Dermis microvascular lymphatic vessel endothelial cell (primary cell): Measurements from ENCODE around the gene AOAH. TPM values are rescaled to one million over a fixed set of nuclear protein-coding genes. Genes with fewer than 3 reads are reported as not detected.
A peak's percentile ranks its signal among the peaks of the same experiment; 100 is the strongest.

Experiments used
- DNase-seq, 2 donors: peaks; one replicate each; pipeline versions ENCODE4 v3.0.0 to v3.0.0-alpha.2; 2010; ENCODE audit warnings: low read depth in 2 of 2
- total RNA-seq: library from RNA; depleted of rRNA; stranded (reverse); fragments of >200 nt; gene quantifications from 2 replicates; pipeline ENCODE4 v1.2.1, GENCODE V29; 2014

AOAH gene
- total RNA-seq, 1 donor from 2014 or later, result 0.13 TPM

DNA sequence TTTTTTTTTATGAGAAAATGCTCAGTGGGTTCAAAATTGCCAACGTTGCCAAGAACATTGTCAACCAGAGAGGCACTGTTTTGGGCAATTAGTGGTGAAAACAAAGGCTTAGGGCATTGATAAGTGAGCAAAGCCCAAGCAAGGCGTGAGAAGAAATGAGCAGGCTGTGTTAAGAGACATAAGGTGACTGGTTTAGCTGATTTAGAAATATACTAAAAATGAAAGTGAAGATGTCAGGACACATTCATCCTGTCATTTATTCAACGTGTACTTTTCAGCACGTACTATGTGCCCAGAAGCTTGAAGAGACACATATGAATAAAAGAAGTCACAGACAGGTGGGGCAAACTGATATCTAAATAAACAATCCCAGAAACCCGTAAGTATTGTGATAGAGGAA, 31.8 kb downstream of the AOAH start:
- no peak for DNase-seq

DNA sequence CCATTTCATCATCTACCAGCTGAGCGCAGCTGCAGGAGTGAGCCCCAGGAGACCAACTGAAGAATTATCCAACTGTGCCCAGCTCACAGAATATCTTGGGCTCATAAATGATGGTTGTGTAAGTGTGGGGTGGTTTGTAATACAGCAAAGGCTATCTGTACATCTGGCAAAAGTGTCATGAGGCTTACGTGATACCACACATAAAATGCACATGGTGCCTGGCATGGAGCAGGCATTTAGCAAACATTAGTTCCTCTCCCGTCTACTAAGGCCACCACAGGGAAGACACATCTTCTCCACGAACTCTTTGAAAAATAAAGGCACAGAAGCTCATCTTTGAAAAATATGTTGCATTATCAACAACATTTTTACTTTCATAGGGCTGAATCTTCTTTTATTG, 32.3 kb downstream of the AOAH start:
- DNase-seq, result no peak

GRCh38 chr7:36690514-36691187, 33.6 kb downstream of the AOAH start:
- no peak for DNase-seq

DNA sequence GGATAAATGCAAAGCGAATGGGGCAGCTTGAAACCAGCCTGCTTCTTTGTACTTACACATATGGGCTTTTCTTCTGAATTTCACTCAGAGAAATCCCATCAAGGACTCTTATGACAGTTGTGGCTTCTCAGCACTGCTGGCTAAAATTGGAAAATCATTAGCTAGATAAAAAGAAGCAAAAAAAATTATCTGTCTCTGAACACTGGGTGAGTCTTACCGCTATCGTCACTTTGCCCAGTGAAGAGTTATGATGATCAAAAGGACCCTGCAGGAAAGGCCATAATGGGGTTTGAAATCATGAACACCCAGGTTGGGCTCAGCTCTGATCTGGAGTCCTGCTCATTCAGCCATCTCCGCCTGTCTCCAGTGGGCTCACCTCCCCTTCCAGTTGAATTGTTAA, 34.3 kb downstream of the AOAH start:
- no peak for DNase-seq

- DNase-seq, result peak in 1 of 2 donors; percentile 26
Measured at GRCh38 chr7:36686499-36686898, 37.8 kb downstream of the AOAH start.

GRCh38 chr7:36684954-36685353, 39.3 kb downstream of the AOAH start:
- DNase-seq, result peak in 1 of 2 donors; percentile 41

DNA sequence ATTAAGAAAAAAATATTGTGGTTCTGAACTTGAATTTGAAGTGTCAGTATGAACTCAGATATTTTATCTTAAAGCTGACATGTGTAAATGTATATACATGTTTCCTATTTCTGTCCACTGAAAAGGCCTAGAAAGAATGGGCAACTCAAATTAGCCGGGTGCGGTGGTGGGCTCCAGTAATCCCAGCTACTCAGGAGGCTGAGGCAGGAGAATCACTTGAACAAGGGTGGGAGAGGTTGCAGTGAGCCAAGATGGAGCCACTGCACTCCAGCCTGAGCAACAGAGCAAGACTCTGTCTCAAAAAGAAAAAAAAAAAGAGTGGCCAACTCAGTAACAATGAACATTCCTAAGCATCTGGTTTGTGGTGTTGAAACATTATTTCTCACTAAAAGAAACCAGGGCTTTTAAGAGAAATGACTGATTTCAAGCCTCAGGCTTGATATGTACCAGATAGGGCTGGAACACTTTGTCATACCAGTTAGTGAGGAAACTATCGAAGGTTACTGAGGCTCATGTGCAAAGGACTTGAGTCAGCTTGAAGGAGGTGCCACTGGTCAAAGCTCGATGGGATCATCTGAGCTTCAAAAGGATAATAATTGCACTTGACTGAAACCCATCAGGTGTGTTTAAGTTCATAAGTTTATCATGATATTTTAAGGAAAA, 40.5 kb downstream of the AOAH start:
- no peak for DNase-seq

GRCh38 chr7:36683111-36683510, 41.2 kb downstream of the AOAH start:
- no peak for DNase-seq

DNA sequence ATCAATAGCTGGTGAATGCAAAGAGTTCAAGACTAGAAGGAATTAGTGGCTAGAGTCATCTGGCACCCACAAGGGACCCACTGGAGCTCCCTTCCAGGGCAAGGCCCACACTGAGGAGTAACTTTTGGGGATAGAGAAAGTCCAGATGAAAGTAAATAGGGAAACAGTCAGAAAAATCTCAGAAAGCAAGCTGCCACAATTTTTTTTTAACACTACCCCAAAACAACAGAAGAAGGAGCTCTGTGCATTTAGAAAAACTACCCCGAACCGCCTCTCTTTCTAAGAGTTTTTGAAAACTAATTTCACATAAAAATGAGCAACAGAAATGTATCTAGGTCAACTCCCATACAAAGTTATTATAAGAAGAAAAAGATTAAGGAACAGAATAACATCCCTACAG, 42.2 kb downstream of the AOAH start:
- DNase-seq, result no peak

DNA sequence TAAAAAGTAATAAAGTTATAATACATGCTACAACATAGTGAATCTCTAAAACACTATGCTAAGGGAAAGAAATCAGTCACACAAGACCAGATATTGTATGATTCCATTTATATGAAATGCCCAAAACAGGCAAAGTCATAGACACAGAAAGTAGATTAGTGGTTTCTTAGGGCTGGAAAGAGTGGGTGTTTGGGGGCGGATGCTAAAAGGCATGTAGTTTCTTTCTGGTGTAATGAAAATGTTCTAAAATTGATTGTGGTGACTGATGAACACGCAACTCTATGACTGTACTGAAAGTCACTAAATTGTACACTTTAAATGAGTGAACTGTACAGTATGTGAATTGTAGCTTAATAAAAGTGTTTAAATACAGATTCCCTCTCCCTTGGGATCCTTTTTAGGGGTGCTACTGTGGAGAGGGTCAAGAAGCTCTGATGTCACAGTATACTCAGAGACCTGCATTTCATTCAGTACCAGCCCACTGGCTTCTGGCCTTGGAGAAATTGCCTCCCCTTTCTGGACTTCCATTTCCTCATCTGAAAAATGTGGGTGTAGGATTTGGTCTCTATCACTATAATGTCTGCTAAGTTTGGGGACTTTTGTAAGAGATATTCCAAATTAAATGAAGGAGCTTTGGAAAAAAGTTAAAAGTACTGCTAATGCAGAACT, 46.4 kb downstream of the AOAH start:
- DNase-seq, result no peak

- no peak for DNase-seq
Measured at GRCh38 chr7:36673703-36674102, 50.6 kb downstream of the AOAH start.

GRCh38 chr7:36671432-36671829, 52.9 kb downstream of the AOAH start:
- no peak for DNase-seq

GRCh38 chr7:36670585-36671431, 53.5 kb downstream of the AOAH start:
- DNase-seq, result peak; percentile 48 to 68

GRCh38 chr7:36668750-36669149, 55.5 kb downstream of the AOAH start:
- DNase-seq, result no peak

DNA sequence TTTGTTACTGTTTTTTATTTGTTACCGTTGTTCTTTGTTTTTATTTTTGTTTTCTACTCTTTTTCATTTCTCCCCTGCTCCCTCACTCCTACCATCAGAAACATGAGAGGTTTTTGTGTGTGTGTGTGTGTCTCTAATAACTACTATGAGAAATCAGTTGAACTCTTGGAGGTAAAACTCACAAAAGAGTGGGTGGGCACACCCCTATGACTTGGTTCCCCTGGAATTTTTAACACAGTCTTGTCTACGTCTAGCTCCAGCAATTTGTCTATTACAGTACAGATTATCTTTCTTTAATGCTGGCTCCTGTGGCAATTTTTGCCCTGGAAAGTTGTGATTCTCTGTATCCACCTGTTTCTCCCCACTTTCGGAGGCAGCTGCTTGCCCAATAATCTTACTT, 56.2 kb downstream of the AOAH start:
- no peak for DNase-seq

GRCh38 chr7:36667007-36667745, 57.1 kb downstream of the AOAH start:
- no peak for DNase-seq

DNA sequence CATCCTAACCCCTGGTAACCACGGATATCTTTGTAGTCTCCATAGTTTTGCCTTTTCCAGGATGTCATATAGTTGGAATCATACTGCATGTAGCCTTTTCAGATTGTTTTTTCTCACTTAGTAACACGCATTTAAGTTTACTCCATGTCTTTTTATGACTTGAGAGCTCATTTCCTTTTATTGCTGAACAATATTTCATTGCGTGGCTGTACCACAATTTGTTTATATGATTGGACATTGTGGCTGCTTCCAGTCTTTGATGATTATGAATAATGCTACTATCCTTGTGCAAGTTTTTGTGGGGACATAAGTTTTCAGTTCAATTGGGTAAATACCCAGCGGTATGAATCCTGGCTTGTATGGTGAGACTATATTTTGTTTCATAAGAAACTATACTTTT, 60.8 kb downstream of the AOAH start:
- DNase-seq, result no peak

DNA sequence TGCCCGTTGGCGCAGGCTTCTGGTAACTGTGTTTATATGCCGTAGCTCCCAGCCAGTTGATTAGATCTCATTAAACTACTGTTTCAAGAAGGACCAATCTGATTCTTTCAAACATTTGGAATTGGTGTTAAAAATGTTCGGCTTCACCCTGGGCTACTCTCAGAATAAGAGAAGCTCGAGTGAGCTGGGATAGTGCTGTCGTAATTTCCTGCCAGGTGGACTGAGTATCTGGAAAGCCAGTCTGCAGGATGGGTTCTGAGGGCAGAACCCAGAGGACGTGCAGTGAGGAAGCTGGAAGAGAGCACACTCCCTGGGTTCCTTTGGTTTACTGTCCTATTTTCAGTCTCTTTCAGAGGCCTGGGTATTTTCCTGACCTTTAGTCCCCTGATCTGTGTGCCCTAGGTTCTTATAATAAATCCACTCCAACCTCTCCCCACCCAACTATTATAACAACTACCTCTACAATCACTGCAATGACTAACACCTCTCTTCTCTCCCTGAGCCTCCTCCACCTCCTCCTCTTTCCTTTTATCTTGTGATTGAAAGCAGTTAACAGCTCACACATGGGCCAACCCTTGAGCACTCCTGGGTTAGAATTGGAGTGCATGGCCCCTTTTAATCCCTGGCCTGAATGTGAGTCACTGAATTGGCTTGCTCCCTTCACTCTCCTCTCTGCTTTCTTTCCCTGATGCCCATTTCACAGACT, 63.0 kb downstream of the AOAH start:
- DNase-seq, result no peak

DNA sequence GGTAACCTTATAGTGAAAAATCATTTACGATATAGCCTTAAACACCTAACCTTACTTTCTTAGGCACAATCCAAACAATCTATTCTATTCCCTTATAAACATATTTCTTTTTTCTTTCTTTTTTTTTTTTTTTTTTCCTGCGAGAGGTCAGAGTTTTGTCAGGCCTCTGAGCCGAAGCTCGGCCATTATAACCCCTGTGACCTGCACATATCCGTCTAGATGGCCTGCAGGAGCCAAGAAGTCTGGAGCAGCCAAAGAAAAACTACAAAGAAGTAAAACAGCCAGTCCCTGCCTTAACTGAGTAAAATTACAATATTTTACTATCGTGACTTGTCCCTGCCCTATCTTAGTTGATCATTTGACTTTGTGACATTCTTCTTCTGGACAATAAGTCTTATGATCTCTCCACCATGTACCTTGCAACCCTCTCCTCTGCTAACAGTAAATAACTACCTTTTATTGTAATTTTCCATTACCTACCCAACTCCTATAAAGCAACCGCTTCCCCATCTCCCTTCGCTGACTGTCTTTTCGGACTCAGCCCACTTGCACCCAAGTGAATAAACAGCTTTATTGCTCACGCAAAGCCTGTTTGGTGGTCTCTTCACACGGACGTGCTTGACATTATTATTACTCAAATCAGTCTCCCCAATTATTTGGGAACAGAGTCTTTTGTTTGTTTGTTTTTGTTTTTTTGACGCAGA, 64.5 kb downstream of the AOAH start:
- DNase-seq, result no peak

DNA sequence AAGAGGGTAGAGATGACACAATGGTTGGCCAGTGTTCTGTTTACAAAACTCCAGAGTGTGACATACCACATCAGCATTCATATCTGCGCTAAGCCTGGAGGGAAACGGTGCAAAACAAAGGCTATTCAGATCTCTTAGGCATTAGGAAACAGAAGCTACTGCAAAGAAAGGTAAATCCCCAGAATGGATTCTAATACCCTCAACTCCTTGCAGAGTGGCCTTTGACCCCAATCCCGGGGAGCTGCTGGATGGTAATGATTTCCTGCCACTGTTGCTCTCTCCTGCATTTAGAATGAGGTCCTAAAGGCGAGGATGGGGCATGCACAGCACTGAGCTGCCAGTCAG, 65.2 kb downstream of the AOAH start:
- peak; percentile 93 to 97 for DNase-seq
